ENCODE measurements around the gene OR6X1.

OR6X1 gene, protein sequence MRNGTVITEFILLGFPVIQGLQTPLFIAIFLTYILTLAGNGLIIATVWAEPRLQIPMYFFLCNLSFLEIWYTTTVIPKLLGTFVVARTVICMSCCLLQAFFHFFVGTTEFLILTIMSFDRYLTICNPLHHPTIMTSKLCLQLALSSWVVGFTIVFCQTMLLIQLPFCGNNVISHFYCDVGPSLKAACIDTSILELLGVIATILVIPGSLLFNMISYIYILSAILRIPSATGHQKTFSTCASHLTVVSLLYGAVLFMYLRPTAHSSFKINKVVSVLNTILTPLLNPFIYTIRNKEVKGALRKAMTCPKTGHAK

DNA sequence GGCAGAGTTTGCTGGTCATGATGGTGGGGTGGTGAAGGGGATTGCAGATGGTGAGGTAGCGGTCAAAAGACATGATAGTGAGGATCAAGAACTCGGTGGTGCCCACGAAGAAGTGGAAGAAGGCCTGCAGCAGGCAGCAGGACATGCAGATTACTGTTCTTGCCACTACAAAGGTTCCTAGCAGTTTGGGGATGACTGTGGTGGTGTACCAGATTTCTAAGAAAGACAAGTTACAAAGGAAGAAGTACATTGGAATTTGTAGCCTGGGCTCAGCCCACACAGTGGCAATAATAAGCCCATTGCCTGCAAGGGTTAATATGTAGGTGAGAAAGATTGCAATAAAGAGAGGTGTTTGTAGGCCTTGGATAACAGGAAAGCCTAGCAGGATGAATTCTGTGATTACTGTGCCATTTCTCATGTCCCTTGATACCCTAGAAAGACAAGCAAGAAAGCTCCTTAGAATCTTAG, at the start of gene OR6X1:
Gene OR6X1 (minus strand): TSS at position 418 of the 468 bp plus-strand sequence. CDS start 0 bp downstream, at position 418.
- no peak for DNase-seq (ENCODE audit: low read depth in 2 of 2)

DNA sequence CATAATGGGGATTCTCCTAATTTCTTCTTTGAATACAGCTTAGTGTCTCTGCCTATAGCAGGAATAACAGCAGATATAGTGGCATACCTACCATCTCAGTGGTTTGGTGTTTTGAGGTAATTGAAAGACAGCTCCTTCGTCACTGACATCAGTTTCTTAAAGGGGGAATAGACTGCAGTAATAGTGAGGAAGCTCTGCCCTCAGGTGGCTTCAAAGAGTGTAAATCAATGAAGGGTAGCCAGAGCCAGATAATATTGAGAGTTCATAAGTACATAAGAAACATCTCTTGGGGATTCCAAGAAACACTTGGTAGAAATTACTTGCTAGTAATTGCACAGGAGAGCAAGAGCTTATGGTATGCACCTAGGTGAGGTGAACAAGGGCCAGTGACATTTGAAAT, 47.4 kb upstream of the OR6X1 start:
- no peak for DNase-seq (ENCODE audit: low read depth in 2 of 2)

DNA sequence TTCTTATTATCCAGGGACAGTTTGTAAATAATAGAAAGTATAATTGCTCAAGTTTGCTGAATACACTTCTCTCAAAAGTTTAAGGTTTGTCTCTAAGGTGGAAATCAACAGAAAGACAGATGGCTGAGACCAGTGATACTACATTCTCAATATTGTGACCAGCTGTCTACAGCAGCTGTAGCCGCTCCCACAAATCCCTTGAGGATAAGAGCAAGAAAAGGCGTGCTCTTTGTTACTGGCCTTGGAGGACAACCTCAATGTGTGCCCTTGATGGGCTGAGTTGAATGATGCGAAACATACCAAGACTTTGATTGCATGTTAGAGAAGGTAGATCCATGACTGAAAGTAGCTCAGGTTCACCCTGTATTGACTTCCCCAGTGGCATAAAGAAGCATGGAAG, 45.7 kb upstream of the OR6X1 start:
- no peak for DNase-seq (ENCODE audit: low read depth in 2 of 2)

DNA sequence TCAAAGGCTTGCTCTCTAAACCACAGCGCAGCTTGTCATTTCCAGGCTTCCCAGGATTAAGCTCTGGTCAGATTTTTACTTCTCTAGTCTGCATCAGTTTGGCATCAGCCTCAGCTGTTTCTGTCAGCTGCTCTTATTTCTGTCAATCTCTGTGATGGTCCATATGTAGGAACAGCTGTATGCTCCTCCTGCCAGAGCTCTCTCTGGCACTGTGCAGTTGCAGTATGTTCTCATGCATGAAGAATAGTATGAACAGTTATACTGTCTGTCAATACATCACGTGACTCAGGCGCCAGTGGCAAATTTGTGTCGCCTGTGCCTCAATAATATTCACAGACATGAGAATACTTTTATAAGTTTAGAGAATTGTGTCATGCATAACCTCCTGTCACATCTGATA, 45.1 kb upstream of the OR6X1 start:
- no peak for DNase-seq (ENCODE audit: low read depth in 2 of 2)

DNA sequence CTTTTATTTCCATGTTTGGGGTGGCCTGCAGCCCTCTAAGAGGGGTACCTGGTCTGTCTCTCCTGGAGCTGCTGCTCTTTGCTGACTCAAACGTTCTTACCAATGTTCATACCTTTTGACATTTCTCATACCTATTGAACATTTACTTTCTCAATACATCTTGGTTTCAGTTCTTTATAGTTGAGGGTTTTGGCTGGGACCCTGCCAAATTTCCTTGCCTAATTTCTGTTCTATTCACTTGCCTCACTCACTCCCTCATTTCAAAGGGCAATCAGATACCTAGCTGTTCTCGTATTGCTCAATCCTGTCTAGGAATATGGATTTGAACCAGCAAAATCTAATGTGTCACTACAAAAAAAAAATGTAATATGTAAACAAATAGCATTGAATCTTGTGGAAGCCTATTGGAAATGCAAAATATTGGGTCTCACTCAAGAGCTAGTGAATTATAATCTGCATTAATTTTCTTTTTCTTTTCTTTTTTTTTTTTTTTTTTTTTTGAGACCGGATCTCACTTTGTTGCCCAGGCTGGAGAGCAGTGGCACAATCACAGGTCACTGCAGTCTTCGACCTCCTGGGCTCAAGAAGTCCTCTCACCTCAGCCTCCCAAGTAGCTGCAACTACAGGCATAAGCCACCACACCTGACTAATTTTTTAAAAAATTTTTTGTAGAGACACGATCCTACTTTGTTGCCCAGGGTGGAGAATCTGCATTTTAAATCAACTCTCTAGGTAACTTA, 44.4 kb upstream of the OR6X1 start:
- no peak for DNase-seq (ENCODE audit: low read depth in 2 of 2)

DNA sequence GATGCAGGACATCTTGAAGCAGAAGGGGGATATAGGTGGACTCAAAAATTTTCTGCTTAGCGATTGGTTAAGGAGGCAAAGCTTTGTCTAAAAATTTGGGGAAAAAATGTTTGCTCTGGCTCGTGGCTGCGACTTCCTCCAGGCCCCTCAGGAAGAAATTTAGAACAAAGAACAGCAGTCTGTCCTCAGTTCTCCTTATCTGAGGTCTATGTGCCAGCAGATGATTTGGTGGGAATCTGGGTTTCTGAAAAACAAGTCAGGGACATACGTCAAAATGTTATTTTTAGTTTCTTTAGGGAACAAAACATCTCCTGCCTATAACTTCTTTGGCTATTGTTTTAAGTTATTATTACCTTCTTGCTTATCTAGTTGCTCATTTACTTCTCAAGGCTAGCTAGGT, 43.8 kb upstream of the OR6X1 start:
- no peak for DNase-seq (ENCODE audit: low read depth in 2 of 2)

DNA sequence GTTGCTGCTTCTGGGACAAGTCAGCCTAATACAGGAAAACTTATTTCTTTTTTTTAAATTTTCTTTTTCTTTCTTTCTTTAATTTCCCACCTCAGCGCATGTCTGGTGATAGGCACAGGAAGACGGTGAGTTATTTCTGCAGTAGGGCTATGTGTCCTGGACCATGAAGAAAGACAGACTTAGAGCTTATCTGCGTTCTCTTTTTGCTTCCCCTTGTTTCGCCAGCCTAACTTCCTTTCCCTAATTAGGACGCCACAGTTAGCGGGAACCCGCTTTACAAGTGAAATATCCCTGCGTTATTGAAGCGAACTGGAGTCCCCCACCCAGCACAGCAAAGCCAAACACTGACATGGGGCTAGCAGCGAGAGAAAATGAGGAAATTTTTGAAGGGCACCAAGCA, 43.2 kb upstream of the OR6X1 start:
- DNase-seq (ENCODE audit: low read depth in 2 of 2), result no peak

DNA sequence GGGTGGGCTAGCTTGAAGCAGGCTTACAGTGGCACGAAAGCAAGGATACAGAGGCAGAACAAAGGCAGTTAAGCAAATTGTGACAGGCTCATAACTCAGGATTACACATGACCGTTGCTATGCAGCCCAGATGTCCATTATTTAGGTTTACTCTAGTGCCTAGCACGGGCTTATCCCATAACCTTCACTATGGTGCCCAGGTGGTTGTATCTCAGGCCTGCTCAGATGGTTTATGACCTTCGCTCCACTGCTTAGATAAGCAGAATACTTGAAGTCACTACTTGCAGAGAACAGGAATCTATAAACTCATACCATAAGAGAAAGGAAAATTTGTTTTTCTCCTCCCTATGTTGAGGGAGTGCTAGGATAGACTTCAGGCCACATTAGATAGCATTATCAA, 42.8 kb upstream of the OR6X1 start:
- no peak for DNase-seq (ENCODE audit: low read depth in 2 of 2)

DNA sequence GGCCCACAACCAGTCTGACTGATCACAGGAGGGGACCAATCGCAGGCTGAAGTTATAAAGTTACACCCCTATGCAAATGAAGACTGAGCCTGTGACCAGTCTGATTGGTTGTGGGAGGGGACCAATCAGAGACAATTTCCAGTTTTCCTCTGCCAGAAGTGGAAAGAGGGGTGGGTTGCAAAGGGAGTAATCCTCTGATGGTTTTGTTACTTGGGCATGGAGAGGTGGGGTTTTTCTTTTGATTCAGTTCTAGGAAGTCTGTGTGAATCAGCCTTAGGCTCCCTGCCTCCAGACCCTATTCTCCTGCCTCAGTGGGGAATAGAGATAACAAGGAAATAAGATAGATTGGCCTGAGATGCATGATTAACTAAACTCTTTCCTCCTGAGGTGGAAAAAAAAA, 41.9 kb upstream of the OR6X1 start:
- no peak for DNase-seq (ENCODE audit: low read depth in 2 of 2)

DNA sequence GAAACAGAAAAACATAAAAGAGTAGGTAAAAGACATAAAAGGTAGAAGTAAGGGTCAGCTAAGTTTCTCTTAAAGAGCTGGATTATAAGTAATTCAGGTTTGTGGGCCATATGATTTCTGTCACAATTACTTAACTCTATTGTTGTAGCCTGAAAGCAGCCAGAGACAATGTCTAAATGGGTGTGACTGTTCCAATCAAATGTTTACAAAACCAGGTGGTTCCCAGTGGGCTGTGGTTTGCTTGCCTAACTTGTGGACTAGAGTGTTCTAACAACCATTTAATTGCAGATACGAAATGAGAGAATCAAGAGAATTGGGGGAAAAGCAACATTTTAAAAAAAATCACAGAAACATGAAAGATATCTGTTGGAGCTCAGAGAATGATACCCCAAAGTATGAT, 29.2 kb upstream of the OR6X1 start:
- DNase-seq (ENCODE audit: low read depth in 2 of 2), result no peak

DNA sequence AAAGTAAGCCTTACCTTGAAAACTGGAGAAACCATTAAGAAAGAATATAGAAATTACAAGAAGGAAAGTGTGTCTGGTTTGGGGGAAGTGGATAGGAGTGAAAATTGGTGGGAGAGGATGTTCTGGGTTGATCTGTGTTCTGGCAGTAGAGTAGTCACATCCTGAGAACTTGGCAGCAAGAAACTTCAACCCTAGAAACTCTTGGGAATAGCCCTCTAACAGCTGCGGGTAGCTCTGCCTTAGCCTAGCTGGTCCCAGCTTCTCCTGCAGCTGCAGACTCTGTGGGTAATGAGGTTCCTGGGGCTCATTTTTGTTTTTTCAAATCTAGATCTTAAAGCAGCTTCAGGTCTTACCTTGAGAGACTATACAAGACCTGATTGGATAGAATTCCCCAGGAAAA, 24.2 kb upstream of the OR6X1 start:
- no peak for DNase-seq (ENCODE audit: low read depth in 2 of 2)

DNA sequence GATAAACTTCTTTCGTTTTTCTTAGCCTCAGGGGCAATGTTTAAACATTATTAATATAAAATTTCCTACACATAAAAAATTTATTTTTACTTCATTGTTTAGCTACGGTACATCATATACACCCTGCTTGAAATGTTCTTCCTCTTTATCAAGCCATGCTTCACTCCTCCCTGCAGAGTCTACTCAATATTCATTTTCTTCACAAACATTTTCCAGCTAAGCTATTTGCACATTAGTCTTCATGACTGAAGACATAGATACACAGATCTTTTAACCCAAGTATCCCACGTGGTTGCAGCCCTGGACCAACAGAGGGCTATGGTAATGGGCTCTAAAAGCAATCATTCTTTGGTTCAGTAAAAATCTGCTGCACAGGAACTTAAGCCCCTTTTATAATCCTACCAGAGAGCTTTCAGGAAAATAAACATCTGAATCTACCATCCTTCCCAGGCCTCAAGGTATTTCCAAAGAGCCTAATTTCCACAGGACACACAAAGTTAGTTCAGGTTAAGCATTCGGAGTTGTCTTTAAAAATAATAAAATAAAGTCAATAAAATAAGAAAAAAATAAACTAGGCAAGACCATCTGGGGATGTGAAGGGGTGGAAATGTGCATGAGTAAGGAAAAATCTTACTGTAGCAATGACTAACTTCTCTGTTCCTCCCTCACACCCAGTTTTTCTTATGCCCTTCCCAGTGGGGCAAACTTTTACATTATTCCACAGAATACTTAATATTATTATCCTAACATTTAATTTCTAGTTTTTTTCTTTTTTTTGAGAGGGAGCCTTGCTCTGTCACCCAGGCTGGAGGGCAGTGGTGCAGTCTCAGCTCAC, 21.6 kb upstream of the OR6X1 start:
- no peak for DNase-seq (ENCODE audit: low read depth in 2 of 2)

DNA sequence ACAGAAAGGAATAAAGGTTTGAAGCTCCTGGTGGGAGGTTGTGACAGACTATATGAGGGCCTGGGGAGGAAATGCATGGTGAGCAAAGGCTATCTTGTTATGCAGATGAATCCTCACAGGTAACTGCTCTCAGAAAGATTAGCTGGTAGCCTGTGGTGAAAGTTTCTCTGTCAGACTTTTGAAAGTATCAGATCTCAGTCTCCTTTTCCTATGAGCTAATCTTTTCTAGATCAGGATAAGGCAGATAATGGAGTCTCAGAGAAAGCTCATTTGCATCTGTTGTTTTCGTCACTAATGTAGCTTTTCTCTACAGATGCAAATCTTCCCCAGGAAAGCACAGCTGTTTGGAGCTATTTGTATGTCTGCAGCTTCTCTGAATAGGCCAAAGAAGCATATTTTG, 21.0 kb upstream of the OR6X1 start:
- no peak for DNase-seq (ENCODE audit: low read depth in 2 of 2)

DNA sequence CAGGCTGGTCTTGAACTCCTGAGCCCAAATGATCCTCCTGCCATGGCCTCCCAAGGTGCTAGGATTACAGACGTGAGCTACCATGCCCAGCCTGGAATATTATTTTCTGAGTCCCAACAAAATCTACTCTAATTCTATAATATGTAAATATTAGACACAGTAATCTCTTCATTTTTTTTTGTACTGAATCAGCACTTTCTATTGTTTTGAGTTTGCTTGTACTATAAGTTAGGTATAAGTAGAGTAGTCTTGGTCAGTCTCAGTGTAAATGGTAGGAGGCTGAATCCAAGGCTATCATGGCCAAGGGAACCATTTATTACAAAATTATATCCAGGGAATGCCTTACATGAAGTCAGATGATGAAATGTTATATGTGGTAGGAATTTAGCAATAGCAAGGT, 19.6 kb upstream of the OR6X1 start:
- no peak for DNase-seq (ENCODE audit: low read depth in 2 of 2)

DNA sequence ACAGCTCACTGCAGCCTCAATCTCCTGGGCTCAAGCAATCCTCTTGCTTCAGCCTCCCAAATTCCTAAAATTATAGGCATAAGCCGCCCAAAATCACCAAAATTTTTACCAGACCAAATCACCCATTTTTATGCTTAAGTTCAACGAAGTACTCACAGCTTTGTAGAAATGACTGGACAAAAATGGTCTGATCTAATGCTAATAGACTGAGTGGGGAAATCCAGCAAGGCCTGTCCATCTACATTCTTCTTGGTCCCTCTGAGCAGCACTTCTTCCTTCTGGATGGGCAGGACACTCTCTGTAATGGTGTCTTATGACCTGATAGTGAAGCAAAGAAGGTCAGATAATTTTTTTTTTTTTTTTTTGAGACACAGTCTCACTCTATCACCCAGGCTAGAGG, 18.7 kb upstream of the OR6X1 start:
- DNase-seq (ENCODE audit: low read depth in 2 of 2), result no peak

DNA sequence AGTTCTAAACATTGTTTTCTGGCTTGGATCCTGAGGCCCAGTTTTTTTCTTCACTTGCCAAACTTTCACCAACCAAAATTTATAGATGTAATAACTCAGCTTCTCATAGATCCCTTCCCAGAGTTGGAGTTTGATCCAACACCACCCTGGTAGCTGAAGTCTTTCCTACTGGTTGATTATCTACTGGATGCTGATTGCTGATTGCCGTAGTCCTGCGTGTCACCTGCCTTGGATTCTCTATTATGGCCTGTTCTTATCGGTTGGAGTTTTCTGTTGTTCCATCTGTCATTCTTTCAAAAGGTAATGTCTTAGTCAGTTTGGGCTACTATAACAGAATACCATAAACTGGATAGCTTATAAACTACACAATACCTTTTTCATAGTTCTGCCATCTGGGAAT, 17.3 kb upstream of the OR6X1 start:
- DNase-seq (ENCODE audit: low read depth in 2 of 2), result no peak

DNA sequence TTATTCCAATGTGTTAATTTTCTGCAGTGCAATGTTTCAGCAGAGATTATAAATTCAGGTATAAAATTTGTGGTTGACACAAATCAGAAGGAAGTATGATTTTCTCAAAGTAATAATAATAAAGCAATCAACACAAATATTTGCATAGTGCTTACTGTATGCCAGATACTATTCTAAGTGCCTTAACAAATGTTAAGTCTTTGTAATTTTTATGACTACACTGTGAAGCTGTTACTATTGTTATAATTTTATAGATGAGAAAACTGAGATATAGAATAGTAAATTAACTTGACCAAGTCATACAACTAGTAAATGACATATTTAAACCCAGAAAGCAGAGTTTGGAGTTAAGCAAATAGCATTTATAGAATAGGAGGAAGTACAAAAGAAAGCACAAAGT, 16.4 kb upstream of the OR6X1 start:
- DNase-seq (ENCODE audit: low read depth in 2 of 2), result no peak

DNA sequence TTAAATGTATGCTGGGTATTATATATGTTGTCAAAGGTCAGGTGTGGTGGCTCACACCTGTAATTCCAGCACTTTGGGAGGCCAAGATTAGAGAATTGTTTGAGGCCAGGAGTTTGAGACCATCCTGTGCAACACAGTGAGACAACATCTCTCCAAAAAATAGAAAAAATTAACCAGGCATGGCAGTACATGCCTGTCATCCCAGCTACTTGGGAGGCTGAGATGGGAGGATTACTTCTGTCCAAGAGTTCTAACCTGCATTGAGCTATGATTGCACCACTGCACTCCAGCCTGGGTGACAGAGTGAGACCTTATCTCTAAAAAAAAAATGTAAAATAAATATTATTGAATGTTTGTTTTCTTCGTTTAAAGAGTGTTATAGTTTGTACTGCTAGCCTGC, 11.3 kb upstream of the OR6X1 start:
- DNase-seq (ENCODE audit: low read depth in 2 of 2), result no peak

DNA sequence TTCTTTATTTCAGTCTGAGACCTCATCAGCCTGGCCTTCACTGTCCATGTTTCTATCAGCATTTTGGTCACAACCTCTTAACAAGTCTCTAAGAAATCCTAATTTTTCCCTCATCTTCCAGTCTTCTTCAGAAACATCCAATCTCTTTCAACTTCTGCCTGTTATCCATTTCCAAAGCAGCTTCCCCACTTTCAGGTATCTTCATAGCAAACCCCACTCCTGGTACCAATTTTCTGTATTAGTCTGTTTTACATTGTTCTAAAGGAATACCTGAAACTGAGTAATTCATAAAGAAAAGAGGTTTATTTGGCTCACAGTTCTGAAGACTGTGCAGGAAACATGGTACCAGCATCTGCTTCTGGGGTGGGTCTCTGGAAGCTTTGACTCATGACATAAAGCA, 8.1 kb upstream of the OR6X1 start:
- DNase-seq (ENCODE audit: low read depth in 2 of 2), result no peak

DNA sequence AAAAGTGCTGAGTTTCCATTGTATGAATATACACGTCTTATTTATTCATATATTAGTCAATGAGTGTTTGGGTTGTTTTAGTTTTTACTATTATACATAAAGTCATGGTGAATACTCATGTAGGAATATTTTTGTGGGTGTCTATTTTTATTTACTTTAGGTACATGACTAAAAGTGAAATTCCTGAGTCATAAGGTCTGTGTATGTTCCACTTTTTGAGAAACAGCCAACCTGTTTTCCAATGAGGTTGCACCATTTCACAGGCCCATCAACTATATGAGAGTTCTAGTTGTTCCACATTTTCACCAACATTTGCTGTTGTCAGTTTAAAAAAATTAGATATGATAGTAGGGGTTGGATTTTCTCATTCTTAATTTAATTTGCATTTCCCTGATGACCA, 6.6 kb upstream of the OR6X1 start:
- DNase-seq (ENCODE audit: low read depth in 2 of 2), result no peak

DNA sequence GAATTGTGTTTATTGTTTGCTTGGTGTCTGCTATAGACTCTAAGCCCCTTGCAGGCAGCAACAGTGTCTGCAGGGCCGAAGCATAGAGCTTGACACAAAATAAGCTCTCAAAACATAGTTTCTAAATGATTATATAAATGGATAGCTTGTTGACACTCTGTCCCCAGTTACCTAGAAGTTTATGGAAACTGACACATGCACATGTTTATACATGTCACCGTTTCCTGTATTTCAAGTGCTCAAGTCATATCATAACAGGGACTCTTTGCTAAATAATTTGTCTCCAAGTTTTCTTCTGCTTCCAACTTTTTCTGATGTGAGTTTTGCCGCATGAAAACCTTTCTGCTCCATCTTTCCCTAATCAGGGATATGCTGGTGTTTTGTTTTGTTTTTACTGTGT, 3.7 kb upstream of the OR6X1 start:
- DNase-seq (ENCODE audit: low read depth in 2 of 2), result no peak

DNA sequence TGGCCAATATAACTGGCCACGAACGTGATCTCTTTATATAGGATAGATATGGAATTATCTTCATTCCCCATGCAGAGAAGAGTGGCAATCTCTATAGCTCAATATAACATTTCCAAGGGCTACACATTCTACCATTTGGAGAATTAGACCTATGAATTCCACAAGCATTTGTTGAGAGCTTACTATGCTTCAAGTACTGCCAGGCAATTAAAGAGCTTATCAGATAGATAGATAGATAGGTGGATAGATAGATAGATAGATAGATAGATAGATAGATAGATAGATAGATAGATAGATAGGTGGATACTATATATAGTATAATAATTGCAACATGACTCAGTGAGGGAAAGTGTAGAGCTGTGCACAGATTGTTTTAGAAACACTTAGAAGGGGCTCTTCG, 1.5 kb upstream of the OR6X1 start:
- no peak for DNase-seq (ENCODE audit: low read depth in 2 of 2)

DNA sequence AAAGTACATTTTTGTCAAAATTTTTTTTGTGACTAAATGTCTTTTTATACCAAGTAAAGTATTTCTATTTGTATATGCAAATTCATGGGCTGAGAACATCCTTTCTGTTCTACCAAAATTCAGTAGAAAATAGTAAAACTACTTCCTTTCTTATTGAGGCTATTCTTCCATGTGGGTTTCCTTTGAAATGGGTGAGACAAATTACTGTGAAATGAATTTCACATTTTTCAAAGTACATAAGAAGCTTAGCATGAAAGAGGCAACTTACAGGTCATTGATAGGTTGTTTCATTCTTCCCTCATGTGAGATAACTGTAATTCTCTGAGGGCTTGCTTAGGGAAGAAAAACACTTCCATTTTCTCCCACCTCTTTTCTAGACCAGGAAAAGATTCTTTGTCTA, 1.0 kb upstream of the OR6X1 start:
- no peak for DNase-seq (ENCODE audit: low read depth in 2 of 2)

Data from fibroblast of skin of left biceps (primary cell).